PFSK-1 (cell line): ENCODE results near the gene GMPPA.

Experiments used
- FOXP2 ChIP-seq: optimal IDR thresholded peaks from 2 replicates; pipeline ENCODE3; 2011; ENCODE audit warnings: borderline replicate concordance, control low read depth, inconsistent platforms; ENCODE audit not compliant: insufficient read depth; ENCODE audit errors: extremely low read length, extremely low read depth
- POLR2AphosphoS5 ChIP-seq: IDR thresholded peaks from 2 replicates; pipeline ENCODE4 v1.6.1; 2012; ENCODE audit warnings: low read depth, mild to moderate bottlenecking, control low read depth, low read length, moderate library complexity
- REST ChIP-seq, 2 experiments: IDR thresholded peaks; 2 replicates each; pipeline versions ENCODE4 v1.6.1 to v1.8.0; 2011 to 2012; ENCODE audit warnings: low read depth in 2 of 2, low read length in 2 of 2, control low read depth in 1 of 2, inconsistent platforms in 1 of 2, mild to moderate bottlenecking in 1 of 2, moderate library complexity in 1 of 2; ENCODE audit not compliant: insufficient read depth in 1 of 2
- SIN3A ChIP-seq: IDR thresholded peaks from 2 replicates; pipeline ENCODE4 v1.6.1; 2012; ENCODE audit warnings: mild to moderate bottlenecking, low read length, moderate library complexity, borderline replicate concordance; ENCODE audit not compliant: insufficient read depth
- TAF1 ChIP-seq: IDR thresholded peaks from 2 replicates; pipeline ENCODE4 v1.6.1; 2012; ENCODE audit warnings: low read length, control low read depth, borderline replicate concordance; ENCODE audit not compliant: insufficient read depth

GRCh38 chr2:219505585-219505984 lies 6.9 kb downstream of the GMPPA start:
- no peak for TF ChIP-seq POLR2AphosphoS5
- TF ChIP-seq TAF1 = no peak
- TF ChIP-seq SIN3A = no peak
- no peak for TF ChIP-seq REST (IDR thresholded peaks at IDR 0.05; ENCODE audit: insufficient read depth in 1 of 2, low read depth in 2 of 2, low read length in 2 of 2)
- TF ChIP-seq FOXP2 = no peak
